GM18508 (cell line): ENCODE measurements around the gene S1PR2.
"Not testable (repeated sequence)": the region's sequence is repeated elsewhere in the genome, so short reads cannot be mapped to it uniquely, and the experiment has no call there.

ENCODE experiments used
- ATAC-seq: cut with Tn5 transposase; IDR thresholded peaks from one replicate; pipeline ENCODE4 v1.9.1; 2021; ENCODE audit warnings: moderate number of reproducible peaks; ENCODE audit not compliant: insufficient read depth, unreplicated experiment

S1PR2 gene

GRCh38 chr19:10255358-10255757 lies 24.2 kb upstream of the S1PR2 start:
- no peak for ATAC-seq

- no peak for ATAC-seq
These were observed 23.1 kb upstream of the S1PR2 start for GRCh38 chr19:10254244-10254643.

DNA sequence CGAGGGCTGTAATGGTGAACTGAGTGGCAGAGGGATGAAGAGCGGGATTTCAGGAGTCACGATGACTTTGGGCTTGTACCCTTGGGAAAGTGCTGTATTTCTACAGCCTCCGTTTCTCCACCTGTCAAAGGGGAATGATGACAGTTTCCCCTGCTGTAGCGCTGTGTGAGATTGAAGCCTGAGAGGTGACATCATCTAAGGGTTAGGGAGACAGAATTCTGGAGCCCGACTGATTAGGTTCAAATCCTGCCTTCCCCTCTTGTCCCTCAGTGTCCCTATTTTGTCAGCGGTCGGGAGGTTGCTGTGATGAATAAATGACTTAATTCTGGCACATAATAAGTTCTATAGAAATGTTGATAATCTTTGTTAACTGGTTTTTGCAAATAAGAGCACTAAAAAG lies 21.6 kb upstream of the S1PR2 start:
- ATAC-seq = no peak

DNA sequence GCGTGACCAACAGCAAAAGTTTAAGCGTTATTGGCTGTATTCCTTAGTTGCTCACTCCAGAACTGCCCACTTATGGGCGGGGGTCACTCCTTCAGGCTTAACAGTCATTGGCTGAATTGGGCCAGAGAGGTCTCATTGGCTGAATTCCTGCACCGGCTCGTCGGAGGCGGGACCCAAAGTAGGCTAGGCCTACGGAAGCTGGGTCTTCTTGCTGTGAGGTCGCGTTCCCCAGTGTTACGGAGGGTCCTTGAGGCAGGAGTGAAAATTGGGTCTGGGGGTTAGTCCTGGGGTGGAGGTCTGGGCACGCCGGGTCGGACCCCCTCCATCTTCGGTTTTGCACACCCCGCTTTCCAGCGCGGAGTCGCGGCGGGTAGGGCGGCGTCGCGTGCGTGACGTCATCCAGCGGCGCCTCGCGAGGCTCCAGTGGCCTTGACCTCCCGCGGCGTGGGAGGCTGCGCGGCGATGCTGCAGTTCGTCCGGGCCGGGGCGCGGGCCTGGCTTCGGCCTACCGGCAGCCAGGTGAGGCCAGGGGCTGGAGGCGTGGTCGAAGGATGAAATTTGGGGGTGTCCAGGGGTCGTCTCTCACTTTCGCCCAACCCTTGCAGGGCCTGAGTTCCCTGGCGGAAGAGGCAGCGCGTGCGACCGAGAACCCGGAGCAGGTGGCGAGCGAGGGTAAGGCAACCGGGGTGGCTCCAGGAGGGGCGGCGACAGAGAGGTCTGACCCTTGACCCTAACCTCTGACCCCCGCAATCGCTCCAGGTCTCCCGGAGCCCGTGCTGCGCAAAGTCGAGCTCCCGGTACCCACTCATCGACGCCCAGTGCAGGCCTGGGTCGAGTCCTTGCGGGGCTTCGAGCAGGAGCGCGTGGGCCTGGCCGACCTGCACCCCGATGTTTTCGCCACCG lies 20.9 kb upstream of the S1PR2 start, which contains the start of gene MRPL4:
Gene MRPL4 (plus strand): TSS at position 423 of the 903 bp plus-strand sequence. CDS start 40 bp downstream, at position 463.
- peak; percentile 76 for ATAC-seq

- ATAC-seq = no peak
These were observed 15.4 kb upstream of the S1PR2 start for GRCh38 chr19:10246511-10246910.

GRCh38 chr19:10245189-10245939 lies 14.2 kb upstream of the S1PR2 start:
- ATAC-seq = no peak

GRCh38 chr19:10243606-10244005 lies 12.5 kb upstream of the S1PR2 start:
- no peak for ATAC-seq

- ATAC-seq = not testable (repeated sequence)
These were observed 10.8 kb upstream of the S1PR2 start for GRCh38 chr19:10241826-10242449.

DNA sequence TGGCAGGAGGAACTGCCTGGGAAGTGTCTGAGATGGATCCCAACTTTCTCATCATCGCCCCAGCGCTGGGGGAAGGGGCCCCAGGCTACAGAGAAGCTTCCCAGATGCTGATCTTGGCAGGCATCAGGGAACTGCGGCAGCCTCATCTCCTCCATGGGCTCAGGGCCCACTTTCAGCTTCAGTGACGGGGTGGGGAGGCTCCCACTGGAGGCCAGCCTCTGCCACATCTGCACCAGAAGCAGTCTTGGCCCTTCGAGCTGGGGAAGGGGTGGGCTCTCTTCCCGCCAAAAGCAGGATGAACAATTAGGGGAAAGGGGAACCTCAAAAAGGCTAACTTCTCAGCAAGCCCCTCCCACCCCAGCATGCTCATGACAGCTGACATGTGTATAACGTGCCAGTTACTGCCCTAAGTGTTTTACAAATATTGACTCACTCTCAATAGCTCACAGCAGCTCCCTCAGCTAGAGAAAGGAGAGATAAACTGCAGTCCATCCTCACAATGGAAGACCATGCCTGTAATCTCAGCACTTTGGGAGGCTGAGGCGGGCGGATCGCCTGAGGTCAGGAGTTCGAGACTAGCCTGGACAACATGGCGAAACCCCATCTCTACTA lies 7.1 kb upstream of the S1PR2 start:
- no peak for ATAC-seq

DNA sequence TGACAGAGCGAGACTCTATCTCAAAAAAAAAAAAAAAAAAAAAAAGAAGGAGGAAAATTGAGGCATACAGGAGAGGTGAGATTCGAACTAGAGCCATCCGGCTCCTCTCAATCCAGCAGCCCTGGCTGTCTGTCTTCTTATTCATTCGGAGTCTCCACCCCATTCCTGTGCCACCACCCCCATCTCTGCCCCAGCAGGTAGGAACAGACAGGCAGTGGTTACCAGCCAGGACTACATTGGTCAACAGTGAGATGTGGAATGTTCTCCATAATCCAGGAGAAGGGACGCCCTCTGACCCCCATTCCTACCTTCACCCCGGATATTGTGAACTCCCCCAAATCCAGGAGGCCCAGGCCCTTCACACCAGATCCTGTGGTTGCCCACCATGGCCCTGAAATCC lies 6.6 kb upstream of the S1PR2 start:
- ATAC-seq = no peak

GRCh38 chr19:10235409-10235808 lies 4.3 kb upstream of the S1PR2 start:
- not testable (repeated sequence) for ATAC-seq

DNA sequence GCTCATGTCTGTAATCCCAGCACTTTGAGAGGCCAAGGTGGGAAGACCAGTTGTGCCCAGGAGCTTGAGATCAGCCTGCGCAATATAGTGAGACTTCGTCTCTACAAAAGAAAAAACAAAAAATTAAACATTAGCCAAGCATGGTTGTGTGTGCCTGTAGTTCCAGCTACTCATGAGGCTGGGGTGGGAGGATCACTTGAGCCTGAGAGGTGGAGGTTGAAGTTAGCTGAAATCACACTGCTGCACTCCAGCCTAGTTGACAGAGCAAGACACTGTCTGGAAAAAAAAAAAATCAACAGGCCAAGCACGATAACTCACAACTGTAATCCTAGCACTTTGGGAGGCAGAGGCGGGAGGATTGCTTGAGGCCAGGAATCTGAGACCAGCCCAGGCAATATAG lies 3.9 kb upstream of the S1PR2 start:
- ATAC-seq = no peak

DNA sequence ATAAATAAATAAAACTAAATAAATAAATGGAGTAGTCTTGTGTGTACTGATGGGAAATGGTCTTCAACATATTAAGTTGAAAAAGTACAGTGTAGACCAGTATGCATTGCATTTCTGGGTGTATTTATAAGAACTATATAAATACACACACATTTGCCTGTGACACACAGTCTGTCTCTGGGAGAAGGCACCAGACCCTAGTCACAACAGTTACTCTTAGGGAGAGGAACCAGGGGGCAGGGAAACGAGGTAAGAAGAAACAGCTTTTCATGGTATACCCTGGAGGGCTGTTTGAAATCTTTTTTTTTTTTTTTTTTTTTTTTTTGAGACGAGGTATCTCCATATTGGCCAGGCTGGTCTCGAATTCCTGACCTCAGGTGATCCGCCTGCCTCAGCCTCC lies 2.8 kb upstream of the S1PR2 start:
- no peak for ATAC-seq

- ATAC-seq = no peak
These were observed 589 bp upstream of the S1PR2 start for GRCh38 chr19:10231612-10232228.

DNA sequence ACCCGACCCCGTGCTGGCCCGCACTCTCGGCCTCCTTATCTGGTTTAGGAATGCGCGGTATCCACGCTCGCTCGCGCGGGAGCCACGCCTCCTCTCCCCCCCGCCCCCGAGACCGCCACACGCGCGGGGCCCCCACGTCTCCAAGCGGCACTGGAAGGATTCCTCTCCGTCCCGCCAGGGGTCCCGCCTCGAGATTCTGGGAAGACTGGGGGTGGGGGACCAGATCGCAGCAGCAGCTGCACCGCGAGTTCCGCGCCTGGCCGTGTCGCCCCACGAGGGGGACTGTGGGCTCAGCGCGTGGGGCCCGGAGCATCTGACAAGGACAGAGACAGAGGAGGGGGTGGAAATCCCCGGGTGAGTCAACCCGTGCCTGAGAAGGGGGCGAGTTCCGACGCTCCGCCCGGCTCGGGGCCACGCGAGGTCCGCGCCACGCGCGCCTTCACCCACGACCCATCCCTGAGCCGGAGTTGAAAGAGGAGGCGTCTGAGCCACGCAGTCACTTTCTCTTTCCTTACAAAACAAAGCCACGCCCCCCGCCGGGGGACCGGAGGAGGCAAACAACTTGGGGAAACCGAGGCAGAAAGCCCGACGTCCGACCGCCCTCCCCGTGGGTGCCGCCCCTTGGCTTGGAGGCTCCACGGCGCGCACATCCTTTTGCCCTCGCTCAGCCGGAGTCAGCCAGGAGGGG lies 814 bp downstream of the S1PR2 start:
- no peak for ATAC-seq

DNA sequence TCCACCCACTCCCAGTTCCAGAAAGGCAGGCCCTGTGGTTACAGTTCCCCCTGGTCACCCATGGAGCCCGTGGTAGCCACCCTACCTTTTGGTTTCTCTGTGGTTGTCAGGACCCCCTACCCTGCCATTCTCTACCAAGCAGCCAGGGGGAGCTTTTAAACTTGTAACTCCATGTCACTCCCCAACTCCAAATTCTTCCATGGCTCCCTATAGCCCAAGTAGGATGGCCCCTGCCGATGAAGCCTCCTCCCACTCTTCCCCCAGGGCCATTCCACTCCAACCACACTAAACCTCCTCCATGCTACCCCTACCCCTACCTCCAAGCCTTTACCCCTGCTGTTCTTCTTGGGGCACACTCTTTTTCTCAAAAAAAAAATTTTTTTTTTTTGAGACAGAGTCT lies 2.2 kb downstream of the S1PR2 start:
- no peak for ATAC-seq

DNA sequence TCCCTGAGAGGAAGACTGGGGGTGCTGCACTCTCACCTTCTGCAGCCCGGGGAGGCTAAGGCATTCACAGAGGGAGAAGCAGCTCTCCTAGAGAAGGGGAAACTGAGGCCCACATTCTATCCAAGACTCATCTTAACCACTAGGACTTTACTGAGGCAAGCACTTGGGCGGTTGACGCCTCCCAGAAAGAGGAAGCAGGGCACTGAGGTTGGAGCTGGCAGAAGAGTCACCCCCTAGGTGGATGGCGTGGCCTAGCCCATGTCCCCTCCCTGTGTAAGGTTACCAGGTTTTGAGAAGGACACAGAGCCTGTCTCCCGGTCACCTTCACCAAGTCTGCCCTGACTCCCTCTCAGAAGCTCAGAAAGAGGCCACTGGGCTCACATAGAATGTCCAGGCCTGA lies 2.7 kb downstream of the S1PR2 start:
- ATAC-seq = no peak

- no peak for ATAC-seq
These were observed 3.8 kb downstream of the S1PR2 start for GRCh38 chr19:10227026-10227971.
